ENCODE measurements around the gene PDCL3. TPM values are rescaled to one million over a fixed set of nuclear protein-coding genes. Genes with fewer than 3 reads are reported as not detected.

Gene PDCL3
- total RNA-seq, 2 experiments from 2014 or later = 10.6 to 21.7 TPM

- Histone ChIP-seq H3K36me3 (ENCODE audit: insufficient read depth, low read length) (no peaks in the 10 kb centered on the region), H2AFZ (ENCODE audit: low read length) (no peak overlapping the region), H4K20me1 (ENCODE audit: insufficient read depth, low read length) (no peaks in the 10 kb centered on the region), H3K9me3 (ENCODE audit: low read length) (no peaks in the 10 kb centered on the region), H3K27ac (ENCODE audit: low read depth, low read length, poor library complexity, severe bottlenecking) (no peak overlapping the region), H3K79me2 (ENCODE audit: insufficient read depth, low read depth, low read length) (no peaks in the 10 kb centered on the region), H3K4me3 (ENCODE audit: low read depth, low read length, poor library complexity, severe bottlenecking) (no peak overlapping the region), H3K9me2 (ENCODE audit: insufficient read depth, low read length) (no peaks in the 10 kb centered on the region), H3K4me1 (ENCODE audit: insufficient read depth, low read length, poor library complexity, severe bottlenecking) (no peaks in the 10 kb centered on the region), H3K4me2 (ENCODE audit: low read length) (no peak overlapping the region)
- ChIA-PET POLR2A (no interaction called here), CTCF (ENCODE audit: unreplicated experiment) (no interaction called here)
- TF ChIP-seq CTCF (conservative IDR thresholded peaks at IDR 0.05; ENCODE audit: low read length) (no peak), EZH2phosphoT487 (IDR thresholded peaks at IDR 0.05; ENCODE audit: borderline replicate concordance, low read depth, low read length) (no peak)
- no TSS peak for BruUV-seq (replicated peaks)
- DNase-seq (ENCODE audit: low spot score) = no peak
- intact Hi-C loops (cut with micrococcal nuclease; ENCODE audit: unreplicated experiment) = no loop called here
Measured at GRCh38 chr2:100592226-100592625, 29.4 kb downstream of the PDCL3 start.

- no peaks in the 10 kb centered on the region for H3K4me1 ChIP-seq (ENCODE audit: insufficient read depth, low read length, poor library complexity, severe bottlenecking)
- CTCF ChIA-PET (ENCODE audit: unreplicated experiment) = interaction anchor here (0.6 kb wide), 1 partner anchor 436 kb away, joined by 5 read pairs; no protein-coding TSS in a partner anchor
- POLR2A ChIA-PET = interaction anchor here (0.7 kb wide), 1 partner anchor 29 kb away, joined by 4 read pairs; no protein-coding TSS in a partner anchor
- H3K9me3 ChIP-seq (ENCODE audit: low read length) = no peaks in the 10 kb centered on the region
- no peak overlapping the region for H3K27ac ChIP-seq (ENCODE audit: low read depth, low read length, poor library complexity, severe bottlenecking)
- H3K9me2 ChIP-seq (ENCODE audit: insufficient read depth, low read length) = no peaks in the 10 kb centered on the region
- no peak overlapping the region for H3K4me3 ChIP-seq (ENCODE audit: low read depth, low read length, poor library complexity, severe bottlenecking)
- no peak for DNase-seq (ENCODE audit: low spot score)
- intact Hi-C loops (cut with micrococcal nuclease; ENCODE audit: unreplicated experiment) = no loop called here
- TF ChIP-seq CTCF (conservative IDR thresholded peaks at IDR 0.05; ENCODE audit: low read length) (no peak), EZH2phosphoT487 (IDR thresholded peaks at IDR 0.05; ENCODE audit: borderline replicate concordance, low read depth, low read length) (no peak)
- H3K79me2 ChIP-seq (ENCODE audit: insufficient read depth, low read depth, low read length) = no peaks in the 10 kb centered on the region
- H2AFZ ChIP-seq (ENCODE audit: low read length) = no peak overlapping the region
- no peaks in the 10 kb centered on the region for H3K36me3 ChIP-seq (ENCODE audit: insufficient read depth, low read length)
- no peak overlapping the region for H3K4me2 ChIP-seq (ENCODE audit: low read length)
- no peaks in the 10 kb centered on the region for H4K20me1 ChIP-seq (ENCODE audit: insufficient read depth, low read length)
- BruUV-seq (replicated peaks) = no TSS peak
Measured at GRCh38 chr2:100596465-100596864, 33.7 kb downstream of the PDCL3 start.

GRCh38 chr2:100599566-100599965 lies 36.8 kb downstream of the PDCL3 start:
- TF ChIP-seq EZH2phosphoT487 (IDR thresholded peaks at IDR 0.05; ENCODE audit: borderline replicate concordance, low read depth, low read length) = no peak
- no peaks in the 10 kb centered on the region for H4K20me1 ChIP-seq (ENCODE audit: insufficient read depth, low read length)
- no peaks in the 10 kb centered on the region for H3K36me3 ChIP-seq (ENCODE audit: insufficient read depth, low read length)
- intact Hi-C loops (cut with micrococcal nuclease; ENCODE audit: unreplicated experiment) = no loop called here
- CTCF ChIA-PET (ENCODE audit: unreplicated experiment) = no interaction called here
- no peaks in the 10 kb centered on the region for H3K79me2 ChIP-seq (ENCODE audit: insufficient read depth, low read depth, low read length)
- H3K9me2 ChIP-seq (ENCODE audit: insufficient read depth, low read length) = no peaks in the 10 kb centered on the region
- H3K4me3 ChIP-seq (ENCODE audit: low read depth, low read length, poor library complexity, severe bottlenecking) = no peak overlapping the region
- H3K9me3 ChIP-seq (ENCODE audit: low read length) = no peaks in the 10 kb centered on the region
- no peak for DNase-seq (ENCODE audit: low spot score)
- H3K4me2 ChIP-seq (ENCODE audit: low read length) = no peak overlapping the region
- H3K4me1 ChIP-seq (ENCODE audit: insufficient read depth, low read length, poor library complexity, severe bottlenecking) = no peaks in the 10 kb centered on the region
- BruUV-seq (replicated peaks) = no TSS peak
- H3K27ac ChIP-seq (ENCODE audit: low read depth, low read length, poor library complexity, severe bottlenecking) = no peak overlapping the region
- POLR2A ChIA-PET = no interaction called here
- H2AFZ ChIP-seq (ENCODE audit: low read length) = no peak overlapping the region

Measured in OCI-LY7 (cell line).